Right lobe of liver (tissue), 6 donors: ENCODE data around the gene NOD2. TPM values are rescaled to one million over a fixed set of nuclear protein-coding genes. Genes with fewer than 3 reads are reported as not detected.

Source experiments
- ATAC-seq, 4 donors: fragments of 200-7000 bp; cut with Tn5 transposase; one replicate each; pipeline ENCODE4 v1.9.1; 2020; ENCODE audit warnings: mild to moderate bottlenecking in 4 of 4, moderate library complexity in 4 of 4
- DNase-seq, 3 donors: peaks; one replicate each; pipeline ENCODE4 v3.0.0-alpha.2; 2020
- H3K27ac ChIP-seq, 3 donors: fragments of 200-600 bp; one replicate each; pipeline ENCODE4 v1.8.0; 2022
- H3K27me3 ChIP-seq, 2 donors: fragments of 200-600 bp; one replicate each; pipeline ENCODE4 v1.8.0; 2022
- H3K36me3 ChIP-seq, 4 donors: fragments of 200-600 bp; sonication (generic) in 1 of 4; one replicate each; pipeline versions ENCODE4 v1.5.1 to v1.8.0; 2017 to 2022; ENCODE audit warnings: control low read depth in 1 of 4
- H3K4me1 ChIP-seq, 4 donors: fragments of 200-600 bp; sonication (generic) in 1 of 4; one replicate each; pipeline versions ENCODE4 v1.5.1 to v1.8.0; 2017 to 2022; ENCODE audit warnings: control low read depth in 1 of 4
- H3K4me3 ChIP-seq, 3 donors: fragments of 200-600 bp; one replicate each; pipeline ENCODE4 v1.8.0; 2022
- H3K9me3 ChIP-seq, 4 donors: fragments of 200-600 bp; sonication (generic) in 1 of 4; one replicate each; pipeline versions ENCODE4 v1.5.1 to v1.8.0; 2017 to 2022; ENCODE audit warnings: control low read depth in 1 of 4
- CTCF ChIP-seq, 4 donors: fragments of 200-600 bp in 3 of 4; fragments of 450-650 bp in 1 of 4; IDR thresholded peaks; one replicate each; pipeline versions ENCODE4 v1.5.1 to v1.8.0; 2016 to 2022; ENCODE audit warnings: antibody characterized with exemption in 4 of 4, mild to moderate bottlenecking in 2 of 4
- POLR2A ChIP-seq: fragments of 450-650 bp; IDR thresholded peaks from one replicate; pipeline ENCODE4 v1.6.1; 2017; ENCODE audit warnings: antibody characterized with exemption, mild to moderate bottlenecking
- WGBS: methylation state at CpG from one replicate; pipeline ENCODE4 v1.1.6; 2018; ENCODE audit warnings: low coverage, low lambda C conversion rate; ENCODE audit not compliant: insufficient coverage; ENCODE audit errors: missing lambda C conversion rate; 5-methylcytosine and 5-hydroxymethylcytosine counted together
- intact Hi-C, 2 donors: fragments of 100-400 bp; cut with DNase I; formaldehyde crosslinking; loops; one replicate each; pipeline versions ENCODE4 v1.11.2 to v1.14.1; 2022
- total RNA-seq, 6 experiments: library from RNA; depleted of rRNA in 2 of 6; stranded (reverse); fragments of >200 nt in 2 of 6; fragmentation: NEBNext Ultra II Directional in 3 of 6; extraction: Animal tissue kit (Norgen Biotek cat#: 25700) in 3 of 6; gene quantifications; one replicate each; pipeline versions ENCODE4 v1.1.0 to v1.2.4, GENCODE V29; 2016 to 2023
- donor health status: DM: no; HTN: yes; CAD: no.
- donor health status: DM: no; HTN: no; CAD: no.
- donor health status: DM: no; HTN: no; CAD: no.
- donor health status: DM: no; HTN: yes; CAD: no.
- donor health status: DM: no; HTN: yes; CAD: no.

Gene NOD2
- total RNA-seq, 6 experiments from 2014 or later, result 0.74 to 6.0 (median 1.4) TPM

GRCh38 chr16:50718061-50718760, 24.8 kb downstream of the NOD2 start:
- no peak overlapping the region for H3K27ac ChIP-seq
- H3K27me3 ChIP-seq, result no peaks in the 10 kb centered on the region
- H3K36me3 ChIP-seq, result no peaks in the 10 kb centered on the region
- no peak for DNase-seq
- H3K4me1 ChIP-seq, result no peaks in the 10 kb centered on the region
- 81% methylated on average over 16 of the region's 16 CpGs for WGBS
- H3K4me3 ChIP-seq, result no peak overlapping the region
- TF ChIP-seq CTCF (IDR thresholded peaks at IDR 0.05), result no peak
- no peaks in the 10 kb centered on the region for H3K9me3 ChIP-seq
- ATAC-seq, result no peak
- intact Hi-C loops, result no loop called here

GRCh38 chr16:50718761-50719400, 25.5 kb downstream of the NOD2 start:
- intact Hi-C loops, result no loop called here
- Histone ChIP-seq H3K27ac (no peak overlapping the region), H3K36me3 (no peaks in the 10 kb centered on the region), H3K4me1 (no peaks in the 10 kb centered on the region), H3K9me3 (no peaks in the 10 kb centered on the region), H3K27me3 (no peaks in the 10 kb centered on the region), H3K4me3 (no peak overlapping the region)
- DNase-seq (no peak), ATAC-seq (no peak)
- WGBS, result 87% methylated on average over 3 of the region's 9 CpGs
- no peak for TF ChIP-seq POLR2A
- no peak for TF ChIP-seq CTCF (IDR thresholded peaks at IDR 0.05)

- no peak for TF ChIP-seq CTCF (IDR thresholded peaks at IDR 0.05)
- no peak for TF ChIP-seq POLR2A
- no peak overlapping the region for H3K4me3 ChIP-seq
- H3K36me3 ChIP-seq, result no peaks in the 10 kb centered on the region
- intact Hi-C loops, result no loop called here
- WGBS, result 56% methylated on average over 6 of the region's 20 CpGs
- no peak overlapping the region for H3K27ac ChIP-seq
- no peaks in the 10 kb centered on the region for H3K9me3 ChIP-seq
- no peak for DNase-seq
- no peaks in the 10 kb centered on the region for H3K27me3 ChIP-seq
- no peak for ATAC-seq
- H3K4me1 ChIP-seq, result no peaks in the 10 kb centered on the region
Observed at GRCh38 chr16:50719401-50720337, 26.3 kb downstream of the NOD2 start.

- intact Hi-C loops, result no loop called here
- no peaks in the 10 kb centered on the region for H3K36me3 ChIP-seq
- no peak overlapping the region for H3K27ac ChIP-seq
- no peak for DNase-seq
- H3K27me3 ChIP-seq, result no peaks in the 10 kb centered on the region
- TF ChIP-seq CTCF (IDR thresholded peaks at IDR 0.05) (no peak), POLR2A (no peak)
- 70% methylated on average over 6 of the region's 6 CpGs for WGBS
- H3K4me1 ChIP-seq, result no peaks in the 10 kb centered on the region
- H3K9me3 ChIP-seq, result no peaks in the 10 kb centered on the region
- no peak overlapping the region for H3K4me3 ChIP-seq
- peak; percentile 13 to 31 (median 22) for ATAC-seq
Observed at GRCh38 chr16:50721549-50722404, 28.4 kb downstream of the NOD2 start.
